HepG2 (cell line): ENCODE results near the gene CNNM4. TPM values are rescaled to one million over a fixed set of nuclear protein-coding genes. Genes with fewer than 3 reads are reported as not detected.

Experiments used
- AFF4 ChIP-seq: sonication (generic); formaldehyde crosslinking; IDR thresholded peaks from 2 replicates; pipeline ENCODE4 v1.4.0; 2020; ENCODE audit warnings: missing genetic modification reagents
- ARNTL ChIP-seq: sonication (generic); formaldehyde crosslinking; IDR thresholded peaks from 2 replicates; pipeline ENCODE4 v1.4.0; 2020; ENCODE audit warnings: mild to moderate bottlenecking, missing genetic modification reagents
- ELF3 ChIP-seq: IDR thresholded peaks from 2 replicates; pipeline ENCODE4 v1.6.1; 2016; ENCODE audit warnings: missing genetic modification reagents, missing compliant biosample characterization
- GZF1 ChIP-seq: sonication (generic); formaldehyde crosslinking; IDR thresholded peaks from 2 replicates; pipeline ENCODE4 v1.5.1; 2020; ENCODE audit warnings: mild to moderate bottlenecking, missing genetic modification reagents
- MAX ChIP-seq: IDR thresholded peaks from 2 replicates; pipeline ENCODE4 v1.6.1; 2012; ENCODE audit warnings: inconsistent platforms
- NR0B2 ChIP-seq: sonication (generic); formaldehyde crosslinking; IDR thresholded peaks from 2 replicates; pipeline ENCODE4 v1.4.0; 2020; ENCODE audit warnings: mild to moderate bottlenecking, missing genetic modification reagents
- PCBP2 ChIP-seq: fragments of 200-400 bp; formaldehyde crosslinking; optimal IDR thresholded peaks from 2 replicates; pipeline ENCODE3; 2018; ENCODE audit warnings: low read length, low read depth; ENCODE audit not compliant: poor library complexity, severe bottlenecking
- RBFOX2 ChIP-seq: fragments of 200-400 bp; formaldehyde crosslinking; IDR thresholded peaks from 2 replicates; pipeline ENCODE4 v1.6.1; 2017; ENCODE audit warnings: low read depth, mild to moderate bottlenecking, low read length
- RELA ChIP-seq: sonication (generic); formaldehyde crosslinking; IDR thresholded peaks from 2 replicates; pipeline ENCODE4 v1.4.0; 2020; ENCODE audit warnings: missing genetic modification reagents
- RNF219 ChIP-seq: sonication (generic); formaldehyde crosslinking; IDR thresholded peaks from 2 replicates; pipeline ENCODE4 v1.5.0; 2020; ENCODE audit warnings: mild to moderate bottlenecking, missing genetic modification reagents
- STAG1 ChIP-seq: sonication (generic); formaldehyde crosslinking; IDR thresholded peaks from 2 replicates; pipeline ENCODE4 v1.4.0; 2020; ENCODE audit warnings: missing genetic modification reagents
- ZBTB37 ChIP-seq: sonication (generic); formaldehyde crosslinking; IDR thresholded peaks from 2 replicates; pipeline ENCODE4 v1.4.0; 2020; ENCODE audit warnings: mild to moderate bottlenecking, missing genetic modification reagents
- ZFP37 ChIP-seq: sonication (generic); formaldehyde crosslinking; IDR thresholded peaks from 2 replicates; pipeline ENCODE4 v1.4.0; 2020; ENCODE audit warnings: missing genetic modification reagents, borderline replicate concordance
- ZFY ChIP-seq: sonication (generic); formaldehyde crosslinking; IDR thresholded peaks from 2 replicates; pipeline ENCODE4 v1.4.0; 2020; ENCODE audit warnings: missing genetic modification reagents
- ZNF121 ChIP-seq: sonication (generic); formaldehyde crosslinking; IDR thresholded peaks from 2 replicates; pipeline ENCODE4 v1.5.0; 2020; ENCODE audit warnings: mild to moderate bottlenecking, missing genetic modification reagents
- ZNF18 ChIP-seq: sonication (generic); formaldehyde crosslinking; IDR thresholded peaks from 2 replicates; pipeline ENCODE4 v1.8.0; 2022; ENCODE audit warnings: mild to moderate bottlenecking, missing genetic modification reagents; ENCODE audit not compliant: insufficient replicate concordance
- ZNF670 ChIP-seq: sonication (generic); formaldehyde crosslinking; IDR thresholded peaks from 2 replicates; pipeline ENCODE4 v1.8.0; 2022; ENCODE audit warnings: mild to moderate bottlenecking, missing genetic modification reagents, borderline replicate concordance
- ZNF816 ChIP-seq: sonication (generic); formaldehyde crosslinking; IDR thresholded peaks from 2 replicates; pipeline ENCODE4 v1.8.0; 2022; ENCODE audit warnings: missing genetic modification reagents, mild to moderate bottlenecking, borderline replicate concordance
- polyA plus RNA-seq, 8 experiments: library from polyadenylated mRNA; depleted of rRNA in 3 of 8; stranded (reverse) in 7 of 8; unstranded in 1 of 8; fragments of >200 nt; fragmentation: Illumina TruSeq in 4 of 8; extraction: Trizol in 4 of 8; gene quantifications; 2 replicates each; pipeline versions ENCODE4 v1.2.1 to v1.2.3, GENCODE V29; 2011 to 2016; ENCODE audit warnings: low read depth in 4 of 8, missing spikeins in 1 of 8, mixed read lengths in 1 of 8; ENCODE audit not compliant: insufficient read depth in 1 of 8
- total RNA-seq, 5 experiments: library from RNA; depleted of rRNA; stranded (reverse); fragments of >200 nt; fragmentation: Illumina TruSeq; extraction: Trizol; gene quantifications; 2 replicates each; pipeline ENCODE4 v1.2.3, GENCODE V29; 2016; ENCODE audit warnings: low read depth in 1 of 5

CNNM4 gene
- total and polyA plus RNA-seq, 2 of the 13 experiments (the other 11 are each of a cell fraction or from before 2014, with no cell fraction given): 5.9 to 8.4 TPM

- TF ChIP-seq ZNF816 (CRISPR knock-in tag) (peak; percentile 88; the same call in 1 of the 2 replicates), ARNTL (CRISPR knock-in tag) (no peak), AFF4 (no peak), PCBP2 (no peak), MAX (peak; percentile 45), RNF219 (CRISPR knock-in tag) (no peak; the same call in 1 of the 2 replicates), NR0B2 (CRISPR knock-in tag) (no peak), ZNF670 (peak; percentile 14; the same call in 1 of the 2 replicates), ZNF18 (CRISPR knock-in tag) (no peak), ZFY (peak; percentile 58; the same call in 1 of the 2 replicates), ZFP37 (no peak), RBFOX2 (no peak), ZNF121 (CRISPR knock-in tag) (no peak; the same call in 1 of the 2 replicates), ZBTB37 (CRISPR knock-in tag) (no peak), RELA (CRISPR knock-in tag) (no peak), STAG1 (CRISPR knock-in tag) (no peak; the same call in 1 of the 2 replicates), ELF3 (CRISPR knock-in tag) (0 out of 2 replicates have a peak, but pooled peaks have one; percentile 11), GZF1 (CRISPR knock-in tag) (no peak)
These were observed 54.8 kb downstream of the CNNM4 start (continued) for GRCh38 chr2:96815326-96816126.
